ENCODE data around the gene CYCS.
"Not testable (repeated sequence)": the region's sequence is repeated elsewhere in the genome, so short reads cannot be mapped to it uniquely, and the experiment has no call there.

- TF ChIP-seq CTCF (IDR thresholded peaks at IDR 0.05; ENCODE audit: poor library complexity); EZH2 (IDR thresholded peaks at IDR 0.05; ENCODE audit: borderline replicate concordance): not testable (repeated sequence)
These were observed 14.5 kb downstream of the CYCS start for GRCh38 chr7:25110514-25110913.

Measured in hepatocyte (in vitro differentiated cells).